ENCODE data around the gene NAT9. TPM values are rescaled to one million over a fixed set of nuclear protein-coding genes. Genes with fewer than 3 reads are reported as not detected.
A peak's percentile ranks its signal among the peaks of the same experiment; 100 is the strongest.

NAT9 gene
- total RNA-seq, 1 experiment from 2014 or later = 11.4 TPM

- peak; percentile 50 for DNase-seq (ENCODE audit: low read depth)
These were observed 31.2 kb downstream of the NAT9 start for GRCh38 chr17:74744714-74745547.

- no peak for DNase-seq (ENCODE audit: low read depth)
These were observed 31.8 kb downstream of the NAT9 start for GRCh38 chr17:74744349-74744713.

- DNase-seq (ENCODE audit: low read depth) = no peak
These were observed 32.4 kb downstream of the NAT9 start for GRCh38 chr17:74743755-74744154.

GRCh38 chr17:74742978-74743545, 33.1 kb downstream of the NAT9 start:
- no peak for DNase-seq (ENCODE audit: low read depth)

- DNase-seq (ENCODE audit: low read depth) = no peak
These were observed 34.0 kb downstream of the NAT9 start for GRCh38 chr17:74742153-74742515.

GRCh38 chr17:74740641-74741387, 35.3 kb downstream of the NAT9 start:
- DNase-seq (ENCODE audit: low read depth) = no peak

- DNase-seq (ENCODE audit: low read depth) = no peak
These were observed 36.0 kb downstream of the NAT9 start for GRCh38 chr17:74740173-74740572.

GRCh38 chr17:74739227-74739831, 36.8 kb downstream of the NAT9 start:
- DNase-seq (ENCODE audit: low read depth) = no peak

- DNase-seq (ENCODE audit: low read depth) = peak; percentile 17
These were observed 37.8 kb downstream of the NAT9 start for GRCh38 chr17:74738051-74738996.

- DNase-seq (ENCODE audit: low read depth) = no peak
These were observed 38.7 kb downstream of the NAT9 start for GRCh38 chr17:74737299-74738050.

GRCh38 chr17:74736513-74737298, 39.4 kb downstream of the NAT9 start, which contains the start of gene RAB37:
TSS of gene RAB37 (plus strand) at chr17:74737256. CDS start at chr17:74737273, 17 bp downstream.
- DNase-seq (ENCODE audit: low read depth) = no peak

GRCh38 chr17:74734256-74734655, 41.9 kb downstream of the NAT9 start:
- DNase-seq (ENCODE audit: low read depth) = no peak

- DNase-seq (ENCODE audit: low read depth) = no peak
These were observed 42.6 kb downstream of the NAT9 start for GRCh38 chr17:74733365-74734122.

GRCh38 chr17:74732042-74732867, 43.9 kb downstream of the NAT9 start:
- DNase-seq (ENCODE audit: low read depth) = no peak

GRCh38 chr17:74731347-74731605, 44.9 kb downstream of the NAT9 start:
- DNase-seq (ENCODE audit: low read depth) = no peak

- DNase-seq (ENCODE audit: low read depth) = peak; percentile 50
These were observed 45.4 kb downstream of the NAT9 start for GRCh38 chr17:74730491-74731346.

- DNase-seq (ENCODE audit: low read depth) = no peak
These were observed 46.3 kb downstream of the NAT9 start for GRCh38 chr17:74729866-74730265.

Measured in RPMI7951 (cell line).